ENCODE measurements around the gene PGAP6.

DNA sequence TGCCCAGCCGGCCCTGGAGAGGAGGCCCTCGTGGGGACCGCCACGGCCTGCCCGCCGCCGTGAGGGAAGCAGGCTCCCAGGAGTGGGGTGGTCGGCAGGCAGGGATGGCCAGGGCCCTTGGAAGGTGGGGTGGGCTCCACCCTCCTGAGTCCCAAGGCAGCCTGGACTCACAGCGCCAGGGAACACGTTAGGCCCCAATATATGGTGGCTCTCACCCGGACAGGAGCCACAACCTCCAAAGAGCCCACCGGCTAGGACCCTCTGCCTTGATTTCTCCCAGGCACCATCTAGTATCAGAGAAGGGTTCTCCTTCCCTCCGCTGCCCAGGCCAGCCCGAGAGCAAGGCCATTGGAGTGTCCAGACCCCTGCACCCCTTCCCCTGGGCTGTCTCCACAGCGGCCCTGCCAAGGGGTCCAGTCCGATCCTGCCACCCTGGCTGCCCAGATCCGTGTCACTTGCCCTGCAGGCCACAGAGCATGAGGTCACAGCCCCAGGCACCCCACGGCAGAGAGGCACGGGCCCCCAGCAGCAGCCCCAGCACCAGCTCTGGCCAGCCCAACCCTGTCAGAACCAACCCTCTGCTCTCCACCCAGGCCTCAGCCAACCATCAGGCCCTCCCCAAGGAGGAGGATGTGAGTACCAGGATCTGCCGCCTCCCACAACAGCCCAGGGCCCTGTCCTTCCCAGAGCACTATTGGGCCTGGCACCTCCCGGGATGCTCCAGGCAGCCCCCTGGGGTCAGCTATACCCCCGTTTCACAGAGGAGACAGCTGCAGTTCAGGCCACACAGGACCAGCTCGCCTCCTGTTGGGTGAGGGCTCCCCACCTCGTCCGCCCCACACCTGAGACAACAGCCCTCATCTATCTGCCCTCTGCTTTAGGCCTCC is 28.1 kb downstream of the PGAP6 start:
- TF ChIP-seq, protein P1, sequence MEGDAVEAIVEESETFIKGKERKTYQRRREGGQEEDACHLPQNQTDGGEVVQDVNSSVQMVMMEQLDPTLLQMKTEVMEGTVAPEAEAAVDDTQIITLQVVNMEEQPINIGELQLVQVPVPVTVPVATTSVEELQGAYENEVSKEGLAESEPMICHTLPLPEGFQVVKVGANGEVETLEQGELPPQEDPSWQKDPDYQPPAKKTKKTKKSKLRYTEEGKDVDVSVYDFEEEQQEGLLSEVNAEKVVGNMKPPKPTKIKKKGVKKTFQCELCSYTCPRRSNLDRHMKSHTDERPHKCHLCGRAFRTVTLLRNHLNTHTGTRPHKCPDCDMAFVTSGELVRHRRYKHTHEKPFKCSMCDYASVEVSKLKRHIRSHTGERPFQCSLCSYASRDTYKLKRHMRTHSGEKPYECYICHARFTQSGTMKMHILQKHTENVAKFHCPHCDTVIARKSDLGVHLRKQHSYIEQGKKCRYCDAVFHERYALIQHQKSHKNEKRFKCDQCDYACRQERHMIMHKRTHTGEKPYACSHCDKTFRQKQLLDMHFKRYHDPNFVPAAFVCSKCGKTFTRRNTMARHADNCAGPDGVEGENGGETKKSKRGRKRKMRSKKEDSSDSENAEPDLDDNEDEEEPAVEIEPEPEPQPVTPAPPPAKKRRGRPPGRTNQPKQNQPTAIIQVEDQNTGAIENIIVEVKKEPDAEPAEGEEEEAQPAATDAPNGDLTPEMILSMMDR (IDR thresholded peaks at IDR 0.05) = no peak
- no peak for TF ChIP-seq POLR2AphosphoS5 (IDR thresholded peaks at IDR 0.05; ENCODE audit: low read depth, low read length)
